NCI-H82 treated with DMSO at 0.1 percent for 48 hours (cell line): ENCODE measurements around the gene LSP1.

ENCODE experiments used
- DNase-seq: peaks from one replicate; lab custom pipeline; 2025; ENCODE audit not compliant: unreplicated experiment; lab: John Stamatoyannopoulos, UW

Gene LSP1

DNA sequence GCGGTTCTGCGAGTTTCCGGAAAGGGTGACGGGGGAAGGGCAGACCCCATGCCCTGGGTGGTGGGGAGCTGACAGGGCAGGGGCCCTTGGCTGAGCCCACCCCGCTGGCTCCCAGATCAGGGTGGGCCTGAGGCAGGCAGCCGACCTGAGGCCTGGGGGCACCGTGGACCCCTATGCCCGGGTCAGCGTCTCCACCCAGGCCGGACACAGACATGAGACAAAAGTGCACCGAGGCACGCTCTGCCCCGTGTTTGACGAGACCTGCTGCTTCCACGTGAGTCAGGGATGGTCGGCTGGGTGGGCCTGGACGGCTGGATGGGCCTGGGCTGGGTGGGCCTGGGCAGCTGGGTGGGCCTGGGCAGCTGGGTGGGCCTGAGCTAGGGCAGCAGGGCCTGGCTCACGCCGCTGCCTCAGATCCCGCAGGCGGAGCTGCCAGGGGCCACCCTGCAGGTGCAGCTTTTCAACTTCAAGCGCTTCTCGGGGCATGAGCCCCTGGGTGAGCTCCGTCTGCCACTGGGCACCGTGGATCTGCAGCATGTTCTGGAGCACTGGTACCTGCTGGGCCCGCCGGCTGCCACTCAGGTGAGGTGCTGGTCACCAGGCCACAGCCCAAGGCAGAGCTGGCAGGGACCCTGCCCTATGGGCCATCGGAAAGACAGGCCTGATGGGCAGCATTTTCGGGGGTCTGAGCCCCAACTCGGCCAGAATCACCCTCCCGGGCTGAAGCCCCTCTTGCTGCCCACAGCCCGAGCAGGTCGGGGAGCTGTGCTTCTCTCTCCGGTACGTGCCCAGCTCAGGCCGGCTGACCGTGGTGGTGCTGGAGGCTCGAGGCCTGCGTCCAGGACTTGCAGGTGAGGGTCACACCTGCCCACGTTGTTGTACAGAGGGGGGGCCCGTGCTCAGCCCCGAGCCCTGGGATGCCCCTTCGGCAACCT is 16.6 kb upstream of the LSP1 start:
- DNase-seq, result no peak

DNA sequence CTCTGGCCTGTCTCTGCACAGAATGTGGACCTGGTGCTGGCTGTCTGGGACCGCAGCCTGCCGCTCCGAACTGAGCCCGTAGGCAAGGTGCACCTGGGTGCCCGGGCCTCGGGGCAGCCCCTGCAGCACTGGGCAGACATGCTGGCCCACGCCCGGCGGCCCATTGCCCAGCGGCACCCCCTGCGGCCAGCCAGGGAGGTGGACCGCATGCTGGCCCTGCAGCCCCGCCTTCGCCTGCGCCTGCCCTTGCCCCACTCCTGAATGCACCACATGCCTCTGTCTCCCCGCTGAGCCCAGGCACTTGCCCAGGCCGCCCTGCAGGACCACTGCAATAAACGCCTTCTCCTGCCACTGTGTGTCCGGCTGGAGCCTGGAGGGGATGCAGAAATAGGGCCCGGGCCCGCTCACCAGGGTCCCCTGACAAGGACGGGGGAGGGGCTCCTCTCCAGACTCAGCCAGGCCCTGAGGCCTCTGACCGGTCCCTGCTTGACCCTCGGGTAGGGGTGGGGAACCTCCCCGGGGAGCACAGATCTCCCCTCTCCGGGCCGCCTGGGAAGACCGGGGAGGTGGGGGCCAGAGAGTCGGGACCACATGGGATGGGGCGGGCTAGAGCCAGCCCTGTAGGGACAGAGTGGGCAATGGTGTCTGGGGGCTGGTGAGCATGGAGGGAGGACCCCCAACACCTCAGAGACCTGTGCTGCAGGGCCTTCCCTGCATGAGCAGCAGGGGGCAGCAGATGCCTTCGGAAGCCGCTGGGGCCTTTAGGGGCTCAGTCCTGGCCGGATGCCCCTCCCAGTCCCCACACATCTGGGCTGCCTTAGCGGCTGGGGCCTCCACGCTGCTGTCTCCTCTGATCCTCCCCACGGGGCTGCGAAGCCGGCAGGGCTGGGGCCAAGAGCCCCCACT is 15.5 kb upstream of the LSP1 start:
- DNase-seq, result no peak

DNA sequence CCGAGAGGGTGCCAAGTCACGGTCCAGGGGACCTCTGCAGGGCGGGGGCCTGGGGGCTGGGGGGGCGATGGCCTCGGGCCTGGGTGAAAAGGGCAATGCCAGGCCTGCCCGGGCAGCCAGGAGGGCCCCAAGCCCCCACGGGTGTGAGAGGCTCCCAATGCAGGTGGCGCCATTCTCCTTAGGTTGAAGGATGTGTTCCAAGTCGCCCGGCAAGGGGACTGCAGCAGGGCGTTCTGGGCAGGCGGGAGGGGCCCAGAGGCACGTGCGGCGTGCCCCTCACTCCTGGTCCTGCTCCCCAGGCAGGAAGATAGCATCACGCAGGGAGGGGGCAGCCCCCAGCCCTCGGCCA is 14.8 kb upstream of the LSP1 start:
- DNase-seq, result no peak

DNA sequence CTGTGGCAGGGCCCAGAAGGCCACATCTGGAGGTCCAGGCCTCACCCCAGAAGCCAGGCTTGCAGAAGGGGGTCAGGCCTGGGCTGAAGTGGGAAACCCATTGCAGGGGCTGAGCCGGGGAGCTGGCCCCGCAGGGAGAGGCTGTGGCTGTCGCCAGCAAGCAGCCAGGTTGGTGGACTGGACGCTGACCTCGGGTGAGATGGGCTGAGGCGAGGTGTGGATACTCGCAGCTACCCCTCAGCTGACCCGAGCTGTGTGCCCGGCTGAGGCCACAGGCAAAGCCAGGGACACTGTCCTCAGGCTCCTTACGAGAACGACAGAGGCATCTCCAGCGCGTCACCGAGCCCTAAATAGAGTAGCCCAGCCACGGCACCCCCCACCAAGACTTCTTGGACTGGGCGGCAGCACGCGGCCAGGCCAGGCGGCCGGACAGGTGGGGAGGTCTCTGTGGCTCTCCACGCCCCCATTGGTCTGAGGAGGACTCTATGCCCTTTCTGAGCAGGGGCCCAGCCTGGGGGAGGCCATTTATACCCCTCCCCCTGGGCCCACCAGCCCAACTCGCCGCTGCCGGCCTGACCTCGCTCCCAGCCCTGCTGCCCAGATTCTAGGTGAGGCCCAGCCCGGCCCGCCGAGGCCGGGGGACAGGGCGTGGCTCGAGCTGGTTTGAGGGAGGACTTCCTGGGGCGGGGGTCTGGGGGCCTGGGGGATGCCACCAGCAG is 14.3 kb upstream of the LSP1 start, which contains the start of gene TNNI2:
Gene TNNI2 (plus strand): TSS at position 556 of the 719 bp plus-strand sequence. CDS start 716 bp downstream, outside the sequence.
- no peak for DNase-seq

DNA sequence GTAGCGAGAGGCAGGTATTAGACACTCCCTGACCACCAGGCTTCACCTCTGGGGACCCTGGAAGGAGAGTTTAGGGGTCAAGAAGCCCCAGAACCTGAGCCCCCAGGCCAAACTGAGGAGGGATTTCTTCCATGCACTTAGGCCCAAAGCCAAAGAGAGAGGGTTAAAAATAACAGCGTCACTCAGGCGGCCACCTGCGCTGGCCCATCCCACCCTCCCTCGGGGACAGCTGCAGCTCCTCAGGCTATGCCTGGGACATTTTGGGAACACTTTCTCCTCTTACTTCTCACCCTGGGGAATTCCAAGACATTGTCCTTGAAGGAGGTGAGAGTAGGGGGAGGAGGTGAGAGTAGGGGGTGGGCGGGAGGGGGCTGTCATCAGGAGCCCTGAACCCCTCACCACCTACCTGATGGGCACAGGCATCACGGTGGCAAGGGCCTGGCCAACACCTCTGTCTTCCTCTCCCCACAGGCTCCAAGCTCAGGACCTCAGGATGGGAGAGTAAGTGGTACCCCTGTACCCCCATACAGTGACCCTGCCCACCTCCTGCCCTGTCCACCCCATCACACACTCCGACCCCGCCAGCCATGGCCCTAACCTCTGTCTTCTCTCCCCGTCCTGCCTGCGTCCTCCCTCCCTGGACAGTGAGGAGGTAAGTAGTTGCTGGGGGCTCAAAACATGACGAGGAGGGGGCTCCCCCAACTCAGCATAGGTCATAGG is 13.5 kb upstream of the LSP1 start:
- no peak for DNase-seq

DNA sequence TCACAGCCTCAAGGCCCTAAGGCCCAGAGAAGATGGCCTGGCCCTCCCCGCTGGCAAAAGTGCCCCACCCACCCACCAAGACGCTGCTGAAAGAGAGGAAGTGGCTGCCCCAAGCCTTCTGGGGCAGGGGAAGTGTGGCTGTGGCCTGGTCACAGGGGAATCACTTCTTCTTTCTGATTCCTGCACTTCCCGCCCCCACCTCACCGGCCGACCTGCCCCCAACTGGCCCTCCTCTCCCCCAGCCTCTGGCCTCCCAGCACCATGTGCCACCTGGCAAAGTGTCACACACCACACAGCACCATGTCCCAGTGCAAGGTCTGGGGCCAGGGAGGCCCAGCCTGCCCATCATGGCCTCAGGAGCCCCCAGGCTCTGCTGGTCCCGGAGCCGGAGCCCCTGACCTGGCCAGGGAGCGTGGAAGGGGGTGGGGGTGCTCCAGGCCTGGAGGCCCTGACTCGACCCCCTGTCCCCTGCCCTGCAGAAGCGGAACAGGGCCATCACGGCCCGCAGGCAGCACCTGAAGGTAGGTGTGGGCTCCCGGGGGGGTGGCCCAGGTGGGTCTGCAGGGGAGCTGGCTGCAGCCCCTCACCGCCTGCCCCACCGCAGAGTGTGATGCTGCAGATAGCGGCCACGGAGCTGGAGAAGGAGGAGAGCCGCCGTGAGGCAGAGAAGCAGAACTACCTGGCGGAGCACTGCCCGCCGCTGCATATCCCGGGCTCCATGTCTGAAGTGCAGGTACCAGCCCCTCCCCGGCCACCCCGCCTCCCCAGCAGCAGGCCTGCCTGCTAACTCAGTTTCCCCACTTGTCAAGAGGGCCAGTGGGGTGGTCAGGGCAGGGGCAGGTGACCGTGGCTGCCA is 12.7 kb upstream of the LSP1 start:
- no peak for DNase-seq

DNA sequence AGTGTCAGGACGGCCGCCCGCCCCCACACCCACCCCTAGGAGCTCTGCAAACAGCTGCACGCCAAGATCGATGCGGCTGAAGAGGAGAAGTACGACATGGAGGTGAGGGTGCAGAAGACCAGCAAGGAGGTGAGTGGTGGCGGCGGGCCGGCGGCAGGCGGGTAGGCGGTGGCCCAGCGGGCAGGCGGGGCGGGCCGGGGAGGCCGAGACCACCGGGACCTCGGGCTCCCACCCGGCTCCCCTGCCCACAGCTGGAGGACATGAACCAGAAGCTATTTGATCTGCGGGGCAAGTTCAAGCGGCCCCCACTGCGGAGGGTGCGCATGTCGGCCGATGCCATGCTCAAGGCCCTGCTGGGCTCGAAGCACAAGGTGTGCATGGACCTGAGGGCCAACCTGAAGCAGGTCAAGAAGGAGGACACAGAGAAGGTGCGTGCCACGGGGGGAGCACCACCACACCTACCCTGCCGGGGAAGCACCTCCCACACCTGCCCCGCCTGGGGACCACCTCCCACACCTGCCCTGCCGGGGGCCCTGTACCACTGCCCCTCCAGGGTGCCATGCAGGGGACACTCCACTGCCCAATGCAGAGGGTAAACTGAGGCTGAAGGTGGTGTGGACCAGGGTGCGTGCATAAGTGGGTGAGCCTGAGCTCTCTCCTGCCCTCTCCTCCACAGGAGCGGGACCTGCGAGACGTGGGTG is 12.0 kb upstream of the LSP1 start:
- no peak for DNase-seq

DNA sequence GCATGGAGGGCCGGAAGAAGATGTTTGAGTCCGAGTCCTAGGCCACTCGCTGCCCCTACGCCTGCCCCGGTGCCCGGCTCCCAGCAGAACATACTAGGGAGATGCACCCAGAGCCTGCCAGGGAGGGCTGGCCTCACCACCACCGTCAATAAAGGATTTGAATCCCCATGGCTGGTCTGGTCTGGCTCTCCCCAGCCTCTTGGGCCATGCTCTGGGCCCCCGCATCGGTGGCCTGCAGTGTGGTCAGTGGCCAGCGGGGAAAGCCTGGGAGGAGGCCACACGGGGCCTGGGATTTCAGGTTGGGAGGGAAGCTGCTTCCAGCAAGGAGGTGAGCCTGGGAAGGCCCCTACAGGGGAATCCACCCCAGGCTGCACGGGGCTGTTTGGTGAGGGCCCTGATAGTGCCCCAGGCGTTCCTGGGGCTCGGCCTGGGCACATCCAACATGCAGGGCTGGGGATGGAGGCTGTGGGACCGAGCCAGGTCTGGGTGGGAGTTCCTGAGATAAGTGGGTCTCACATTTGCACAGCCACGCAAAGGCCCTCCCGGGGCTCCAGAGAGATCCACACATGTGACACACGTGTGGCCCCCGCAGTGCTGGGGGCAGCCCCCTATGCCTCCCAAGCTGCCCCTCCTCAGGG is 11.3 kb upstream of the LSP1 start:
- DNase-seq, result no peak

DNA sequence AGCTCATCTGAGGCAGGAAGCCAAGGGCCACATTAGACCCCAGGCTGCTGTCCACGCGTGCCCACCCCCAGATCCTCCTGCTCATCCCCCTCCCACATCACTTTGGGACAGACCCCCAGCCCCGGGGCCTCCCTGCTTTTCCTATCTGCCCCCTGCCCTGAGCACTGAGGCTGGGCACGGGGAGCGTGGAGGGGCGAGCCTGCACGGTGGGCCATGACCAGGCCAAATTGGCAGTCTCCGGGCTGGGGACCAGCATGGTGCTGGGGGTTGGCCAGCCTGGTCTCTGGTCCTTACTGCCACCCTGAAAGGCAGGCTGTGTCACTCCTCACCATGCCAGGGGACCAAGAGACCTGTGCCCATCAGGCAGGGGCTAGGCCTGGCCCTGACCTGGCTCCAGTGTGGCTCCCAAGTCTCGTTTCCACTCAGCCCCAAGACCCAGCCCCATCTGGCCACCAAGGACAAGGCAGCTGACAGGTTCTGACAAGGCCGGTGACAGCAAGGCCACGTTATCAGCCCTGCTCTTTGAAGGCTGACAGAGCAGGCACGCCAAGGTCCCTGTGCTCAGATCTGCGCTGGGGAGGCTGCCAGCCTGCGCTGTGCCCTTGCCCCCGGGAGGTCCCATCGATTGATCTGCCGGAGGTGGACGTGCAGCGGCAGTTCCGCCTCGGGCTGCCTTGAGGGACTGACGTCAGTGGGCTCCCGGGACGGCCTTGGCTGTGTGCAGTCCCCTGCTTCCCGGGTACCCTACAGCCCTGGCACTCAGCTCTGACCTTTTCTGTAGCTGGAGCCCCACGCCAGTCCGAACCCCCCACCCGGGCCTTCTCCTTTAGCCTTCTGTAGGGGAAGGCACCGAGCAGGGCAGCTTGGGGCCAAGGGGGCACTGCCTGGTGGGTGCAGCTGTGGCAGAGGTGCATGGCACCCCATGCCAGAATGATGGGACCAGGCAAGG is 10.5 kb upstream of the LSP1 start:
- no peak for DNase-seq

DNA sequence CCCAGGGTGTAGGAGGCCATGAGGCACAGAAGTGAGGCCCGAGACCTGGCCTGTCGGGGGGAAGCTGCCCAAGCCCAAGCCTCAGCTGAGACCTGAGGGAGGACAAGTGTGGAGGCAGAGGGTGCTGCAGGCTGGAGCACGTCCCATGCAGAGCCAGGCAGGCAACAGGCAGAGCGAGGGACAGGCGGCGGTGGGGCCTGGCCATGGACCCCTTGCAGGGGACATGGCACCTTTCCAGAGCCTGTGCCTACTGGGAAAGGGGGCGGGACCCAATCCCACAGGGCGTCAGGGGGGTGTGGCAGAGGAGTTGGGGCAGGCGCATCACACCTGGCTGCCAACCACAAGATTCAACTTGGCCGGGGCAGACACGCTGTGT is 9.8 kb upstream of the LSP1 start:
- DNase-seq, result no peak

DNA sequence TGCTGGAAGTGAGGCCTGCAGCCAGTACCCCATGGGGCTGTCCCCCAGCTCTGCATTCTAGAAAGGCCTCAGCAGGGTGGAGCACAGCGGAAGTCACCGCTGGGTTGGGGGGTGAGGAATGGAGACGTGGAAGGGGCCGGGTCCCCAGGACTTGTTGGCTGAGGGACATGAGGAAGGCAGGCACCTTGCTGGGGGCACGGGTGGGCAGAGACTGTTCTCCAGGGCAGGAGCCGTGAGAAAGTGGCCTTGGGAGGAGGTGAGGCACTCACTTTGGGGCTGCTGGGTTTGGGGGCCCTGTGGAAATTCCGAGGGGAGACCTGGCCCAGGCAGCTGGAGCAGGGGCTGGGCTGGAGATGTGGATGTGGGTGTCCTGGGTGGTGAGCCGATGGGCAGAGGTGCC is 9.1 kb upstream of the LSP1 start:
- DNase-seq, result no peak

DNA sequence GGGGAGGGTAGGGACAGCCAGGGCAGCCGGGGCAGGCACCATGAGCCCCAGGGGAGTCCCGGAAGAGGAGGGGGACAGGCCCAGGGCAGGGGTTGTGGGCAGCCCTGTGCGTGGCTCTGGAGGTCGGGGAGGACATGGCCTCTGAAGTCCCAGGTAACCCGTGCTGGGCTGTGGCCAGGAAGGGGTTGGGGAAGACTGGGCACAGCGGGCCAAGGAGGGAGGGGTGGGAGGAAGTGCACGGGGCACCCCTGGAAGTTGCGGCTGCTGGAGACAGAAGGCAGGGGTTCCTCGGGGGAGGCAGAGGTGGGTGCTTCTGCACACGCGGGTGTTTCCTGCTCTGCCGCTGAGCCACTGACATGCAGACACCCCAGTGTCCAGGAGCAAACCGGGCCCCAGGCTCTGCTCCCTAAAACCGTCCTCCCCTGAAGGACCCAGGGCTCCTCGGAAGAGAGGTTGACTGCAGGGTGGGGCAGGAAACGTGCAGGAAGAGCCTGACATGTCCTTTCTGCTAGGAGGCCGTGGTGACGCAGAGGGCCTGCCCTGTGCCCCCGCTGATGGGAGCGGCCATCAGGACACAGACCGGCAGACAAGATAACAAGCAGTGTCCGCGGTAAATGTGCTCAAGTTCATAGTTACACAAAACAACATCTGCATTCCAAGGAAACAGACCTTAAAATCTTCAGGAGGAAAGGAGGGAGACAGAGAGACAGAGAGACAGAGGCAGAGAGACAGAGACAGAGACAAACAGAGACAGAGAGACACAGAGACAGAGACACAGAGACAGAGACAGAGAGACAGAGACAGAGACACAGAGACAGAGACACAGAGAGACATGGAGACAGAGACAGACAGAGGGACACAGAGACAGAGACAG is 8.4 kb upstream of the LSP1 start:
- no peak for DNase-seq

DNA sequence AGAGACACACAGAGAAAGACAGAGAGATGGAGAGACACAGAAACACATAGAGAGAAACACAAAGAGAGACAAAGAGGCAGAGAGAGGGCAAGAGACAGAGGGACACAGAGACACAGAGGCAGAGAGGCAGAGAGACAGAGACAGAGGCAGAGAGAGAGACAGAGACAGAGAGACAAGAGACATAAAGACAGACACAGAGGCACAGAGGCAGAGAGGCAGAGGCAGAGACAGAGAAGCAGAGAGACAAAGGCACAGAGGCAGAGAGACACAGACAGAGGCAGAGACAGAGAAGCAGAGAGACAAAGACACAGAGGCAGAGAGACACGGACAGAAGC is 7.8 kb upstream of the LSP1 start:
- no peak for DNase-seq

DNA sequence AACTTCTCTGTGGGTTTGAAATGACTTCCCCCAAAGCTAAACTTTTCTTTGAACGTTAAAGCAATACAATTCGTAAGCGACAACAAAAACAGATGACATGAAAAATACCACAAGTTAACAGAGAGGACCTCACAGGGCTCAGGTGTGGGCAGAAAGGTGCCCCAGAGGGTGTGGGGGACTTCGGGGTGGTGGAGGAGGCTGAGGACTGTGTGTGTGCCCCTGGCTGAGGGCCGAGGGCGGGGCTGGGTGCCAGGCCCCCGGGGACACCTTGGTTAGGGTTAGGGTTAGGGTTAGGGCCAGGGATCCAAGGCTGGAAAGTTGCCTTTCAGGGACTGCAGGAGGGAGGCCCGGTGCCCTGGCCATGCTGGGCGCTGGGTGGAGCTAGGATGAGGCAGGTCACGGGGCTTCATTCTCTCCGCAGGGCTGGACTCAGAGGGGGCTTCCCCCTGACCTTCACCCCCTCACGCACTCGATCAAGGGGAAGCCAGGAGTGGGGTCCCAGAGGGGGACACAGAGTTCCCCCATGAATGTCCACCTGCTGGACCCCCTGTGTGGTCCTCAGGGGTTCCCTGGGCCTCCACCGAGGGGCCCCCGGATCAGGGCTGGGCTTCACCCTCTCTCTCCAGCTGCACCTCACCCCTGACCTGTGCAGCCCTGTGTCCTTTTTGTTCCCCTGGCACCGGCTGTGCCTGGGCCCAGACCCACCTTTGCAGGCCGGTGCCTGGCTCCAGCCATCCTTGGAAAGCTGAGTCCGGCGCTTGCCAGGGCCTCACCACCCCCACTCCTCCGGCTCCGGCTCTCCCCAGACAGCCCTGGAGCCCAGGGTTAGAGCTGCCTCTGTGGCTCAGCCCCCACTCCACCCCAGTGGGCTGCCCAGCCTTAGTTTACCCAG is 7.1 kb upstream of the LSP1 start:
- DNase-seq, result no peak

DNA sequence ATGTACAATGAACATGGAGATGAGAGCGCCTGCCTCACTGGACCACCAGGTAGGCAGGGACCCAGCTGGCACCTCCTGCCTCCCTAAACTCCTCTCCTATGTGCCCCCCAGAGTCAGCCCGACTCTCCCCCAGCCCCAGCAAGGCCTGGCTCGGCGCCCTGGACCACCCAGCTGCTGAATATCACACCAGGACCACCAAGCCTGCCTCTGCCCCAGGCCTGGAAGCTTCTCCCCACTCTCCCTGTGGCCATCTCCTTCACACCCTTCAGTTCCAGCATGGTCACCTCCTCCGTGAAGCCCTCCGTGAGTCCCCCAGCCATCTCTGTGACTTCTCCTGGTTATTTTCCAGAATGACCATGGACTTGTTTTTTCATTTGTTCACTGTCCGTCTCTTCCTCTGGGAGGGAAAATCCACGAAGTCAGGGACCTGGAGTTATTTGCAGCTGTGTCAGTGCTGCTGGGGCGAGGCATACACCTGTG is 6.4 kb upstream of the LSP1 start:
- DNase-seq, result no peak
